Measurements from ENCODE around the gene ABLIM2. TPM values are rescaled to one million over a fixed set of nuclear protein-coding genes. Genes with fewer than 3 reads are reported as not detected.

Gene ABLIM2
- total RNA-seq, 1 experiment from 2014 or later = 1.0 TPM

GRCh38 chr4:7960017-7960789 is 198.4 kb downstream of the ABLIM2 start:
- H3T11ph ChIP-seq (ENCODE audit: low read length) = no peak overlapping the region
- peaks cover 2% of the 10 kb centered on the region; the same call in 1 of the 2 replicates for H3K4me1 ChIP-seq (ENCODE audit: insufficient read depth, low read length)
- H2BK5ac ChIP-seq (ENCODE audit: insufficient read length, low read length) = no peak overlapping the region
- H2BK20ac ChIP-seq (ENCODE audit: low read depth, low read length, poor library complexity, severe bottlenecking) = no peak overlapping the region
- H4K91ac ChIP-seq (ENCODE audit: insufficient read length, low read depth, low read length) = no peak overlapping the region
- no peak overlapping the region for H3K23ac ChIP-seq (ENCODE audit: insufficient read length, low read depth, low read length)
- no peak overlapping the region for H3K4me3 Mint-ChIP-seq
- H2BK15ac ChIP-seq (ENCODE audit: low read depth, low read length) = no peak overlapping the region
- no peaks in the 10 kb centered on the region for H4K20me1 ChIP-seq (ENCODE audit: control insufficient read depth, insufficient read depth, insufficient read length)
- no peak overlapping the region for H3K14ac ChIP-seq (ENCODE audit: insufficient read depth, low read length)
- no peak overlapping the region for H4K8ac ChIP-seq (replicated peaks; ENCODE audit: insufficient read length, low read depth, low read length)
- no peak overlapping the region for H3K9ac ChIP-seq (ENCODE audit: extremely low read depth, insufficient read length, low read length)
- H3K27ac ChIP-seq (ENCODE audit: insufficient read length, low read depth, low read length) = no peak overlapping the region
- H3K23me2 ChIP-seq (ENCODE audit: insufficient read length, low read depth, low read length, poor library complexity, severe bottlenecking) = peaks cover 2% of the 10 kb centered on the region
- no peak for DNase-seq
- peaks cover 23 to 31% of the 10 kb centered on the region in 2 experiments for H3K4me1 Mint-ChIP-seq
- no peak overlapping the region for H3K56ac ChIP-seq (ENCODE audit: insufficient read length, low read depth, low read length)
- H3K79me2 ChIP-seq (ENCODE audit: insufficient read depth, low read length) = no peaks in the 10 kb centered on the region
- H3K27me3 Mint-ChIP-seq (ENCODE audit: low read depth) = no peaks in the 10 kb centered on the region; the same call in 1 of the 2 replicates
- H2BK12ac ChIP-seq (ENCODE audit: insufficient read length, low read depth, low read length) = no peak overlapping the region
- peak overlapping the region in 1 of 3 experiments; percentile 22; a peak in 1 of 7 replicates for H3K27ac Mint-ChIP-seq
- H3K18ac ChIP-seq (ENCODE audit: insufficient read length, low read depth, low read length) = no peak overlapping the region
- TF ChIP-seq CTCF (conservative IDR thresholded peaks at IDR 0.05) = no peak
- no peaks in the 10 kb centered on the region for H3K36me3 Mint-ChIP-seq (ENCODE audit: insufficient read depth in 1 of 3, low read depth in 3 of 3)
- no peaks in the 10 kb centered on the region for H3K9me3 ChIP-seq (ENCODE audit: control insufficient read depth, low read depth, low read length)
- no CpG with 5 or more reads among the region's 11 CpGs for WGBS (ENCODE audit: extremely low coverage, insufficient read length, low lambda C conversion rate)
- H3K4me2 ChIP-seq (ENCODE audit: insufficient read depth, insufficient read length, low read length) = no peak overlapping the region
- no peak overlapping the region for H3K4ac ChIP-seq (ENCODE audit: low read depth, low read length)
- H2BK120ac ChIP-seq (ENCODE audit: low read depth, low read length, poor library complexity, severe bottlenecking) = no peak overlapping the region
- no peak overlapping the region for H2AK5ac ChIP-seq (ENCODE audit: insufficient read length, low read length)
- H4K5ac ChIP-seq (ENCODE audit: insufficient read length, low read depth, low read length) = no peak overlapping the region
- no peaks in the 10 kb centered on the region; a peak in 1 of 5 replicates for H3K9me3 Mint-ChIP-seq
- H3K27me3 ChIP-seq (ENCODE audit: insufficient read depth, low read length) = no peaks in the 10 kb centered on the region; the same call in 1 of the 2 replicates
- no peaks in the 10 kb centered on the region for H3K79me1 ChIP-seq (ENCODE audit: insufficient read depth, low read depth, low read length, poor library complexity, severe bottlenecking)
- no peak overlapping the region for H2AFZ ChIP-seq (ENCODE audit: low read length)
